Measurements from ENCODE around the gene CMTM4. TPM values are rescaled to one million over a fixed set of nuclear protein-coding genes. Genes with fewer than 3 reads are reported as not detected.
A peak's percentile ranks its signal among the peaks of the same experiment; 100 is the strongest.
"Not testable (repeated sequence)": the region's sequence is repeated elsewhere in the genome, so short reads cannot be mapped to it uniquely, and the experiment has no call there.

Gene CMTM4
- total RNA-seq, 2 experiments from 2014 or later: 1.1 to 1.2 TPM

- peak overlapping the region; percentile 47 for H3K4me3 Mint-ChIP-seq
Observed at GRCh38 chr16:66596986-66597848, 99.3 kb downstream of the CMTM4 start.

GRCh38 chr16:66596559-66596958 lies 100.0 kb downstream of the CMTM4 start:
- H3K9me3 Mint-ChIP-seq (ENCODE audit: low read depth); H3K27me3 Mint-ChIP-seq; ATAC-seq; DNase-seq; H3K4me3 Mint-ChIP-seq: not testable (repeated sequence)
- Mint-ChIP-seq H3K4me1 (peaks cover 49% of the 10 kb centered on the region), H3K27ac (peak overlapping the region; percentile 96), H3K36me3 (peaks cover 10% of the 10 kb centered on the region)
- CTCF ChIA-PET: interaction anchor here (0.8 to 5.3 kb wide), 8 partner anchors 9 to 188 kb away, joined by 3 to 36 read pairs (median 6); partner anchors contain the start of genes CKLF and TK2

More at GRCh38 chr16:66596986-66597848, 99.3 kb downstream of the CMTM4 start:
- H3K4me1 Mint-ChIP-seq: peaks cover 48% of the 10 kb centered on the region
- peaks cover 13% of the 10 kb centered on the region for H3K36me3 Mint-ChIP-seq
- peak overlapping the region; percentile 96 for H3K27ac Mint-ChIP-seq
- CTCF ChIA-PET: interaction anchor here (0.6 to 5.3 kb wide), 13 partner anchors 8 to 276 kb away, joined by 3 to 36 read pairs (median 5); partner anchors contain the start of genes CKLF and TK2
- ATAC-seq (peak; percentile 72), DNase-seq (peak; percentile 57)
- H3K27me3 Mint-ChIP-seq: no peaks in the 10 kb centered on the region
- H3K9me3 Mint-ChIP-seq (ENCODE audit: low read depth): peaks cover 8% of the 10 kb centered on the region

- H3K4me3 Mint-ChIP-seq: no peak overlapping the region
- CTCF ChIA-PET: interaction anchor here (1.0 to 5.3 kb wide), 6 partner anchors 9 to 188 kb away, joined by 3 to 36 read pairs (median 4); no protein-coding TSS in a partner anchor
- H3K27me3 Mint-ChIP-seq: peaks cover 4% of the 10 kb centered on the region
- ATAC-seq (no peak), DNase-seq (no peak)
- H3K9me3 Mint-ChIP-seq (ENCODE audit: low read depth): no peaks in the 10 kb centered on the region
- H3K27ac Mint-ChIP-seq: no peak overlapping the region
- peaks cover 57% of the 10 kb centered on the region for H3K4me1 Mint-ChIP-seq
- H3K36me3 Mint-ChIP-seq: peaks cover under 1% of the 10 kb centered on the region
Observed at GRCh38 chr16:66594739-66595138, 101.8 kb downstream of the CMTM4 start.

- Mint-ChIP-seq H3K36me3 (no peaks in the 10 kb centered on the region), H3K4me3 (no peak overlapping the region), H3K27ac (no peak overlapping the region), H3K4me1 (peaks cover 54% of the 10 kb centered on the region), H3K27me3 (peaks cover 4% of the 10 kb centered on the region), H3K9me3 (ENCODE audit: low read depth) (no peaks in the 10 kb centered on the region)
- CTCF ChIA-PET: interaction anchor here (0.8 to 1.4 kb wide), 3 partner anchors 12 to 116 kb away, joined by 3 to 4 read pairs (median 4); partner anchors contain the start of gene CMTM3
- DNase-seq: no peak
- ATAC-seq: no peak
Observed at GRCh38 chr16:66592814-66593213, 103.7 kb downstream of the CMTM4 start.

GRCh38 chr16:66592241-66592640 lies 104.3 kb downstream of the CMTM4 start:
- CTCF ChIA-PET: interaction anchor here (1.1 to 1.4 kb wide), 2 partner anchors 12 to 116 kb away, joined by 3 to 4 read pairs; partner anchors contain the start of gene CMTM3
- DNase-seq (no peak), ATAC-seq (no peak)
- Mint-ChIP-seq H3K9me3 (ENCODE audit: low read depth) (no peaks in the 10 kb centered on the region), H3K27ac (no peak overlapping the region), H3K36me3 (no peaks in the 10 kb centered on the region), H3K27me3 (peaks cover 4% of the 10 kb centered on the region), H3K4me3 (no peak overlapping the region), H3K4me1 (peaks cover 53% of the 10 kb centered on the region)

- Mint-ChIP-seq H3K27ac (no peak overlapping the region), H3K27me3 (peaks cover 4% of the 10 kb centered on the region), H3K4me1 (peaks cover 44% of the 10 kb centered on the region), H3K9me3 (ENCODE audit: low read depth) (no peaks in the 10 kb centered on the region), H3K36me3 (no peaks in the 10 kb centered on the region), H3K4me3 (peak overlapping the region; percentile 73)
- ATAC-seq: no peak
- CTCF ChIA-PET: interaction anchor here (0.8 to 3.1 kb wide), 21 partner anchors 9 to 186 kb away, joined by 3 to 63 read pairs (median 11); partner anchors contain the start of genes CKLF, CMTM1, CMTM3 and TK2
- no peak for DNase-seq
Observed at GRCh38 chr16:66591018-66591417, 105.5 kb downstream of the CMTM4 start.

GRCh38 chr16:66590322-66590721 lies 106.2 kb downstream of the CMTM4 start:
- Mint-ChIP-seq H3K9me3 (ENCODE audit: low read depth) (no peaks in the 10 kb centered on the region), H3K4me3 (peak overlapping the region; percentile 73), H3K4me1 (peaks cover 43% of the 10 kb centered on the region), H3K36me3 (no peaks in the 10 kb centered on the region), H3K27ac (peak overlapping the region; percentile 75), H3K27me3 (peaks cover 4% of the 10 kb centered on the region)
- peak; percentile 52 for ATAC-seq
- DNase-seq: no peak
- CTCF ChIA-PET: interaction anchor here (0.7 to 3.1 kb wide), 29 partner anchors 8 to 283 kb away, joined by 3 to 63 read pairs (median 7); partner anchors contain the start of genes CKLF, CMTM1, CMTM3 and DYNC1LI2

- Mint-ChIP-seq H3K4me3 (peak overlapping the region; percentile 73), H3K27me3 (peaks cover 4% of the 10 kb centered on the region), H3K36me3 (no peaks in the 10 kb centered on the region), H3K27ac (peak overlapping the region; percentile 75), H3K4me1 (peaks cover 36% of the 10 kb centered on the region), H3K9me3 (ENCODE audit: low read depth) (no peaks in the 10 kb centered on the region)
- CTCF ChIA-PET: interaction anchor here (0.6 to 3.1 kb wide), 45 partner anchors 9 to 313 kb away, joined by 3 to 63 read pairs (median 6); partner anchors contain the start of genes CKLF, CMTM1, CMTM2 and CMTM3
- DNase-seq (peak; percentile 91), ATAC-seq (peak; percentile 98)
Observed at GRCh38 chr16:66588981-66589713, 107.4 kb downstream of the CMTM4 start.

- H3K36me3 Mint-ChIP-seq: no peaks in the 10 kb centered on the region
- no peak for DNase-seq
- no peak for ATAC-seq
Observed at GRCh38 chr16:66587881-66588600, 108.5 kb downstream of the CMTM4 start.

GRCh38 chr16:66585481-66586239 lies 110.9 kb downstream of the CMTM4 start:
- H3K27ac Mint-ChIP-seq: no peak overlapping the region
- ATAC-seq (no peak), DNase-seq (no peak)
- peaks cover 1% of the 10 kb centered on the region for H3K36me3 Mint-ChIP-seq
- H3K9me3 Mint-ChIP-seq (ENCODE audit: low read depth): no peaks in the 10 kb centered on the region
- H3K4me1 Mint-ChIP-seq: peaks cover 30% of the 10 kb centered on the region
- CTCF ChIA-PET: interaction anchor here (0.7 to 1.3 kb wide), 3 partner anchors 23 to 156 kb away, joined by 3 read pairs; no protein-coding TSS in a partner anchor
- H3K27me3 Mint-ChIP-seq: peaks cover 4% of the 10 kb centered on the region
- no peak overlapping the region for H3K4me3 Mint-ChIP-seq

More at GRCh38 chr16:66587881-66588600, 108.5 kb downstream of the CMTM4 start:
- no peak overlapping the region for H3K4me3 Mint-ChIP-seq
- CTCF ChIA-PET: interaction anchor here (0.7 to 3.1 kb wide), 11 partner anchors 9 to 183 kb away, joined by 3 to 63 read pairs (median 20); partner anchors contain the start of genes CMTM1, CMTM2 and CMTM3
- H3K9me3 Mint-ChIP-seq (ENCODE audit: low read depth): no peaks in the 10 kb centered on the region
- H3K4me1 Mint-ChIP-seq: peaks cover 36% of the 10 kb centered on the region
- H3K27ac Mint-ChIP-seq: peak overlapping the region; percentile 36
- peaks cover 4% of the 10 kb centered on the region for H3K27me3 Mint-ChIP-seq

- CTCF ChIA-PET: interaction anchor here (1.4 to 2.8 kb wide), 5 partner anchors 9 to 175 kb away, joined by 3 to 10 read pairs (median 5); partner anchors contain the start of genes CKLF and CMTM3
- Mint-ChIP-seq H3K4me1 (peaks cover 14% of the 10 kb centered on the region), H3K4me3 (no peak overlapping the region), H3K9me3 (ENCODE audit: low read depth) (no peaks in the 10 kb centered on the region), H3K36me3 (peaks cover 3% of the 10 kb centered on the region), H3K27ac (no peak overlapping the region), H3K27me3 (peaks cover 42% of the 10 kb centered on the region)
- DNase-seq (no peak), ATAC-seq (no peak)
Observed at GRCh38 chr16:66581246-66581952, 115.1 kb downstream of the CMTM4 start.

Measured in activated CD8-positive, alpha-beta memory T cell treated with anti-CD3 and anti-CD28 coated beads, Interleukin-2, amount 10 ng/mL, durations not matched to agents 7 days and 5 days (primary cell).